GM12892 (cell line): ENCODE results near the gene C10orf95.

Experiments used
- POLR2A ChIP-seq: IDR thresholded peaks from 2 replicates; pipeline ENCODE4 v1.6.1; 2011; ENCODE audit warnings: low read depth, low read length, control low read depth
- POLR2AphosphoS5 ChIP-seq: IDR thresholded peaks from 2 replicates; pipeline ENCODE4 v1.6.1; 2011; ENCODE audit warnings: low read depth, low read length, control low read depth

DNA sequence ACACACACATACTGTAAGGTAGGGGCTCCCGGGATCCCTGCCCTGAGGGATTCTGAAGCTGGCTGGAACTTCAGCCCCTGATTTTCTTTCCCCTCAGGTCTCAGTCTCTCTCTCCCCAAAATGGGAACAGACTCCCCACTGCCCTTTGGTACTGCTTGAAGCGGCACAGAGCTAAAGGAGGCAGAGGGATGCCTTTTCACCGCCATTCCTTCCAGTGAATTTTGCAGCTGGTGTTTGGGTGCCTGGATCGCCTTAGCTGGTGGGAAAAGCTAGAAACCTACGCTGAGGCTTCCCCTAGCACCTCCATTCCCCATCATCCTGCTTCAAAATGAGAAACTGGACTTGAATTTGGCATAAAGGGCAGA, 16.2 kb downstream of the C10orf95 start:
- no peak for TF ChIP-seq POLR2AphosphoS5
- TF ChIP-seq POLR2A = no peak
